HUES64 (cell line): Measurements from ENCODE around the gene MOV10L1.

Experiments used
- H3K27ac ChIP-seq: 2 replicates; pipeline ENCODE4 v1.7.0; 2013; ENCODE audit warnings: low read depth, low read length, inconsistent platforms
- H3K27me3 ChIP-seq: 2 replicates; pipeline ENCODE4 v1.6.1; 2013; ENCODE audit warnings: mild to moderate bottlenecking, low read length; ENCODE audit not compliant: insufficient read depth
- H3K36me3 ChIP-seq: 2 replicates; pipeline ENCODE4 v1.6.1; 2013; ENCODE audit warnings: mild to moderate bottlenecking, low read length; ENCODE audit not compliant: insufficient read depth
- H3K4me1 ChIP-seq: 2 replicates; pipeline ENCODE4 v1.6.1; 2013; ENCODE audit warnings: mild to moderate bottlenecking, low read length, moderate library complexity; ENCODE audit not compliant: insufficient read depth
- H3K4me3 ChIP-seq: 2 replicates; pipeline ENCODE4 v1.5.1; 2013; ENCODE audit warnings: mild to moderate bottlenecking, low read length, moderate library complexity
- H3K9ac ChIP-seq: 2 replicates; pipeline ENCODE4 v1.6.1; 2013; ENCODE audit warnings: mild to moderate bottlenecking, low read depth, low read length
- H3K9me3 ChIP-seq: 2 replicates; pipeline ENCODE4 v1.6.1; 2013; ENCODE audit warnings: low read depth, low read length; ENCODE audit not compliant: insufficient read depth
- WGBS: fragments of 150-250, 120-280 bp; methylation state at CpG from one replicate; pipeline ENCODE4 v1.1.7; 2013; ENCODE audit warnings: missing lambda C conversion rate; 5-methylcytosine and 5-hydroxymethylcytosine counted together

MOV10L1 gene

DNA sequence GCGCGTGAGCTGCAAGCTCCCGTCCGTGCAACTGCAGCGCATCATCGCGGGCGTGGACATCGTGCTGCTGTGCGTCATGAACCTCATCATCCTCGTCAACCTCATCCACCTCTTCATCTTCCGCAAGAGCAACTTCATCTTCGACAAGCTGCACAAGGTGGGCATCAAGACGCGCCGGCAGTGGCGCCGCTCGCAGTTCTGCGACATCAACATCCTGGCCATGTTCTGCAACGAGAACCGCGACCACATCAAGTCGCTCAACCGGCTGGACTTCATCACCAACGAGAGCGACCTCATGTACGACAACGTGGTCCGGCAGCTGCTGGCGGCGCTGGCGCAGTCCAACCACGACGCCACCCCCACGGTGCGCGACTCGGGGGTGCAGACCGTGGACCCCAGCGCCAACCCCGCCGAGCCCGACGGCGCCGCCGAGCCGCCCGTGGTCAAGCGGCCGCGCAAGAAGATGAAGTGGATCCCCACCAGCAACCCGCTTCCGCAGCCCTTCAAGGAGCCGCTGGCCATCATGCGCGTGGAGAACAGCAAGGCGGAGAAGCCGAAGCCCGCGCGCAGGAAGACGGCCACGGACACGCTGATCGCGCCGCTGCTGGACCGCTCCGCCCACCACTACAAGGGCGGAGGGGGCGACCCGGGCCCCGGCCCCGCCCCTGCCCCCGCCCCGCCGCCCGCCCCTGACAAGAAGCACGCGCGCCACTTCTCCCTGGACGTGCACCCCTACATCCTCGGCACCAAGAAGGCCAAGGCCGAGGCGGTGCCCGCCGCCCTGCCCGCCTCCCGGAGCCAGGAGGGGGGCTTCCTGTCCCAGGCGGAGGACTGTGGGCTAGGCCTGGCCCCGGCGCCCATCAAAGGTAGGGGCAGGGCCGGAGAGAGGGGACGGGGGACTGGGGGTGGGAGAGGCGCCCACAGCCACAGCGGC is 88.0 kb downstream of the MOV10L1 start:
- Histone ChIP-seq H3K4me1 (no peaks in the 10 kb centered on the region), H3K9me3 (no peaks in the 10 kb centered on the region), H3K27me3 (no peaks in the 10 kb centered on the region), H3K4me3 (no peak overlapping the region), H3K36me3 (no peaks in the 10 kb centered on the region), H3K9ac (no peak overlapping the region), H3K27ac (no peak overlapping the region)
- WGBS = 95% methylated on average over 98 of the region's 98 CpGs

DNA sequence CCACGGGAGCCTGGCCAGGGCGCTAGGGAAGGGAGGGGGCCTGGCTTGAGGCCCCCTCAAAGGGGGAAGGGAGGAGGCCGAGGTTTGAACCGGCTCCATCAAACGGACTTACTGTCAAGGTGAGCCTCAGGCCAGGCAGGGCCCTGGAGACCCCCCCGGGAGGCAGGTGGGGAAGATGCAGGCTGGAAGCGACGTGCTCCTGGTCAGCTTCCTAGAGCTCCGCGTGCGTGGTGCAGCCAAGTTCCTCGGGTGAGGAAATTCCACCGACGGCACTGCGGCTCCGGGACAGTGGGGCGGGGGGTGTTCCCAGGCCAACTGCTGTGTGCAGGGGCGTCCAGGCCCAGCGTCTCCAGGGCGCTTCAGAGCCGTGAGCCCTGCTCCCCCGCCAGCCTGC is 88.7 kb downstream of the MOV10L1 start:
- no peak overlapping the region for H3K9ac ChIP-seq
- no peak overlapping the region for H3K4me3 ChIP-seq
- WGBS = 90% methylated on average over 22 of the region's 22 CpGs
- H3K36me3 ChIP-seq = no peaks in the 10 kb centered on the region
- no peaks in the 10 kb centered on the region for H3K9me3 ChIP-seq
- H3K27ac ChIP-seq = no peak overlapping the region
- no peaks in the 10 kb centered on the region for H3K4me1 ChIP-seq
- H3K27me3 ChIP-seq = no peaks in the 10 kb centered on the region

DNA sequence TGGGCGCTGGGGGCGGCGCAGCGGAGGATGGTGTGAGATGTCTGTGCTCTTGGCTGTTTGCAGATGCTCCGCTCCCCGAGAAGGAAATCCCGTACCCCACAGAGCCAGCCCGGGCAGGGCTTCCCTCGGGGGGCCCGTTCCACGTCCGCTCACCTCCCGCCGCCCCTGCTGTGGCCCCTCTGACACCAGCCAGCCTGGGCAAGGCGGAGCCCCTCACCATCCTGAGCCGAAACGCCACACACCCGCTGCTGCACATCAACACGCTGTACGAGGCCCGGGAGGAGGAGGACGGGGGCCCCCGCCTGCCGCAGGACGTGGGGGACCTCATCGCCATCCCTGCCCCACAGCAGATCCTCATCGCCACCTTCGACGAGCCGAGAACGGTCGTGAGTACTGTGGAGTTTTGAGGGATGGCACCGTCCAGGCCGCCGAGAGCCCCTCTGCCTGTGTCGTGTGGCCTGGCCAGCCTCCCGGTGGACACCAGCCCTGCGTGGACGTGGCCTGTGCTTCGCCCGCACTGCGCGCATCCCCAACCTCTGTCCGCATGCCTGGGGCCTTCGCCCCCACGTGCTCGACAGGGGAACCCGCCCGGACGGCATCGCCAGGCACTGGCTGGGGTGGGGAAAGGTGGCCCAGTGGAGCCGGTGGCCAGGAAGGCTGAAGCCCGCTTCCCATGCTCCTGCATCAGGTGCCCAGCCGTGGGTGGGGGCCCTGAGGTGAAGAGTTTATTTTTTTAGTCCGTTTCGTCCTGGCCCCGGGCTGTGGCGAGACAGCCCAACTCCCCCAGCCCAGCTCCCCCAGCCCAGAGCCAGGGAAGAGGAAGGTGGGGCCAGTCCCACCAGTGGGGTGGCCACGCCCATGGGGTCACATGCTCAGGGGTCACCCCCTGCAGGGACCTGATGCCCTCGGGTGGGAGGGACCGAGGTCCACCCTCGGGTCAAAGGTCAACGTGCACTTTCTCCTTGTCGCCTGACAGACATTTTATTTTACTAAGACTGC is 89.4 kb downstream of the MOV10L1 start:
- Histone ChIP-seq H3K36me3 (no peaks in the 10 kb centered on the region), H3K9ac (no peak overlapping the region; the same call in 1 of the 2 replicates), H3K27ac (no peak overlapping the region), H3K27me3 (peaks cover 3% of the 10 kb centered on the region; the same call in 1 of the 2 replicates), H3K9me3 (no peaks in the 10 kb centered on the region), H3K4me1 (peaks cover 3% of the 10 kb centered on the region), H3K4me3 (no peak overlapping the region)
- 93% methylated on average over 62 of the region's 64 CpGs for WGBS

DNA sequence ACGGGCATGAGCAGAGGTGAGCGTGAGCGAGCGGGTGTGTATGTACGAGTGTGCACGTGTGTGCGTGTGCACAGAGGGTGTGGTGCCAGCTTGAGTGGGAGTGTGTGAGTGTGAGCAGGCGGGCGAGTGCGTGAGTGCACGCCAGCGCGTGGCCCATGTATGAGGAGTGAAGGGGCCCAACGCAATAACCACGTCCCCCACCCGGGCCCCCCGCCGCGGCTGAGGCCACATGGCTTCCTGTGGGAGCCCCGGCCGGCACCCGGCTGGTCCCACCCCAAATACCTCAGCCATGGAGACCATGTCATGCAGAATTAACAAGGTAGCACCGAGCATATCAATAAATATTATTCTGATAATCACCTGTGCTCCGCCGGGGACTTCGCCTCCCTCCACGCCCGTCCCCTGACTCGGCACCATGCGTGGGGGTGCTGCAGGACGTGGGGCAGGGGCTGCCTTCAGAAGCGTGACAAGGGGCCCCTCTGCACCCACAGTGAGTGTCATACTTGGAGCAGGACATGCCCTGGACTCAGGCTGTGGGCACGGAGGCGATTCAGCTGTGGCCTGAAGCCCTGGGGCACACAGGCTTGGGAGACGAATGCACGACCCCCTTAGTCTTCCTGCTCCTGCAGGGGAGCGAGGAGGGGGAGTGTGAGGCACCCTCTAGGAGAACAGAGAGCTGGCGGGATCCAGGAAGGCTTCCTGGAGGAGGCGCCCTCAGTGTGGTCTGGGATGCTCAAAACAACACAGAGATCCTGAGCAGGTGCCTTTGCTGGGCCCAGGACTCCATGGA is 90.3 kb downstream of the MOV10L1 start:
- no peak overlapping the region for H3K4me3 ChIP-seq
- no peak overlapping the region for H3K9ac ChIP-seq
- H3K9me3 ChIP-seq = no peaks in the 10 kb centered on the region
- 95% methylated on average over 39 of the region's 39 CpGs for WGBS
- H3K27me3 ChIP-seq = peaks cover 13% of the 10 kb centered on the region
- H3K4me1 ChIP-seq = peaks cover 7% of the 10 kb centered on the region
- H3K36me3 ChIP-seq = no peaks in the 10 kb centered on the region
- no peak overlapping the region for H3K27ac ChIP-seq

DNA sequence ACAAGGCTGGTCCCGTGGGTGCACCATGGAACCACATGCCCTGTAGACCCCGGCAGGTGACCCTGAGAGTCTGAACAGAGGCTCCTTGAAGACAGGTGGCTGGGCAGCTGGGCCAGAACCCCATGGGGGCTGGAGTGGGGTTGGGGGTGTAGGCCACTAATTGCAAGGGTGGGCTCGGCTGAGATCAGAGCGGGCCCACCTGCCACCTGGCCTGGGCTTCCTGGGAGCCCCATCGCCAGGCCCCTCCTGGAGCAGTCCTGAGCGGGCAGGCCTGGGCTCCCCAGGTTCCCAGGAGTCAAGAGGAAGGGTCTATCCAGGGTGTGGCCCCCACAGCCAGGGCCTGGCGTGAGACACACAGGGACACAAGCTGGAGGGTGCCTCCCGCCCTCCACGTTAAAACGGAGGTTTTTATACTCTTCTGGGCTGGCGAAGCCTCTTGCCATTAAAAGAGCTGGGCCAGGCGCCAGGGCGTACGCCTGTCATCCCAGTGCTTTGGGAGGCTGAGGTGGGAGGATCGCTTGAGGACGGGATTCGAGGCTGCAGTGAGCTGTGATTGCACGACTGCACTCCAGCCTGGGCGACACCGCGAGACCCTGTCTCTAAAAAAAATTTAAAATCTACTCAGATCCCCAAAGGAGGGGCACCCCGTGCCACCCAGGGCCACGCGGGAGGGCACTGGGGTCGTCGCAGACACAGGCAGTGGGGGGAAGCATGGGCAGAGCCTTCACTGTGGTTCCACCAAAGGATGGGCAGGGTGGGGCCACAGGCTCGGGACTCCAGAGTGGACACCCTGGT is 91.1 kb downstream of the MOV10L1 start:
- H3K27ac ChIP-seq = no peak overlapping the region
- H3K27me3 ChIP-seq = peaks cover 17% of the 10 kb centered on the region
- no peaks in the 10 kb centered on the region for H3K9me3 ChIP-seq
- WGBS = 94% methylated on average over 27 of the region's 27 CpGs
- no peak overlapping the region for H3K9ac ChIP-seq
- no peak overlapping the region for H3K4me3 ChIP-seq
- H3K4me1 ChIP-seq = peaks cover 7% of the 10 kb centered on the region
- H3K36me3 ChIP-seq = no peaks in the 10 kb centered on the region

DNA sequence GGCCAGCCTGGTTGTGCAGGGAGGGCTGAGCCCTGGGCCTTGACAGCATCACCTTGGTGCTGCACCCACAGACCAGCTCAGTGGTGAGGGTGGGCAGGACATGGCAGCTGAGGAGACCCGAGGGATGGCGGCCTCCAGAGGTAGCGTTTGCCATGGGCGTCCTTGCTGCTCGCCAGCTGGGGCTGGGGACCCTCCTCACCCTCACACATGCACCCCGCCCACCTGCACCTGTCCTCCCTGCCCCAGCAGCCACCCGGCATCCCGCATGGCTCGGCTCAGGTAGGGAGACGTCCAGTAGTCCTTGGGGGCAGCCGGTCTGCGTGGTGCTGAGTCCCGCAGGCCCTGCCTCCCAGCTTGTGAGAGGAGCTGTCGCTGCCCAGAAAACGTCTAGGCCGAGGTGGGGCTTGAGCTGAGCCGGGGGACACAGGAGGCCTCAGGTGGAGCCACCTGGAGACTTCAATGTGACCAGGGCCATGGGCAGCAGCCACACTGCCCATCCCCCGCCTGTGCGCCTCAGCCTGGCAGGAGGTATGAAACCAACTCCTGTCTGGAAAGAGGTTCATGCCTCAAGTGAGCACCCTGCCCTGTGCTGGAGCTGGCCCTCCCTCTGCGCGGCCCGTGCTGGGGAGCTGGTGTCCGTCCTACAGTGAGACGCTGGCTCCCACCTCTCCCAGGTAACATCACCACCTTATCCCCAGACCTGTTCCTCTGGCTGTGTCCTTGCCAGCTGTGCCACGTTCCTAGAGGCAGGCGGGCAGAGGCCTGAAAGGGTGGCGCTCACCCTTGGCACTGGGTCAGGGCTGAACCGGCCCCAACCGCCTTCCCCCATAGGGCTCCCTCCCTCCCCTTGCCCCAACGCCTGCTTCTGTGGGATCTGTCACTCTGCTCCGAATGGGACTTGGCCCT is 92.6 kb downstream of the MOV10L1 start:
- WGBS = 91% methylated on average over 31 of the region's 31 CpGs
- Histone ChIP-seq H3K9ac (no peak overlapping the region), H3K27ac (no peak overlapping the region), H3K27me3 (peaks cover 17% of the 10 kb centered on the region), H3K4me3 (no peak overlapping the region), H3K4me1 (peaks cover 7% of the 10 kb centered on the region), H3K9me3 (no peaks in the 10 kb centered on the region), H3K36me3 (no peaks in the 10 kb centered on the region)

DNA sequence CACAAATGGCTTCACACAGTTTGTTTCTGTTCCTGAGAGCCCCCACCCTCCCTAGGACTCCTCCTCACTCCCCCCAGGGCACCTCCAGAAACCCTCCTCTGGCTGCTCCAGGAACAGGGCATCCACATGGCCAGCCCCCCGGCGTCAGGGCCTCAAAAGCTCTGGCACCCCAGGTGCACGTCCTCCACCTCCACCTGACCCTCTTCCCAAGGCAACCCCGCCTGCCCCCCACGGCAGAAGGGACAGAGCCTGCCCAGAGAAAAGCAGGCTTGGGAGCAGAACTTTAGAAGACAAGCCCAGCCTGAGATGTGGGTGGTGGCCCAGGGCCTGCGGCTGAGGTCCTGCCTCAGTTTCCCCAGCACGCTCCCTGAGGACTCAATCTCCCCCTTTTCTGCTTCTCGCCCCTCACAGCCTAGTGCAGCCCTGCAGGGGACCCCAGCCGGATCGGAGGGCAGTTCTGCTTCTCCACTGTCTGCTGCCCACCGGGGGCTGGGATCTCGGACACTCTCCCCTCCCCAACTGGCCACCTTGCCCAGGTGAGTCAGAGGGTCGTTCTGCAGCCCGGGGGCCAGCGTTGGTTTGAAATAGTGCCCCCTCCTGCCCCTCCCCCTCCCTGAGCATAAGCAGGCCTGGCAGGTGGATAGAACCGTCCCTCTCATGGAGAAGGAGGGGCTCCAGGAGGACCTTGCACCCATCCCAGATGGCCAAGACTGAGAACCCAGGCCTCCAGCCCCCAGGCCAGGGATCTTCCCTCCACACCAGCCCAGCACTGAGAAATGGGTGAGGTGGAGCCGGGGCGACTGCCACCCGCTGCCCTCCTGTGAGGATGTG is 93.5 kb downstream of the MOV10L1 start:
- WGBS = 87% methylated on average over 19 of the region's 19 CpGs
- H3K9me3 ChIP-seq = no peaks in the 10 kb centered on the region

DNA sequence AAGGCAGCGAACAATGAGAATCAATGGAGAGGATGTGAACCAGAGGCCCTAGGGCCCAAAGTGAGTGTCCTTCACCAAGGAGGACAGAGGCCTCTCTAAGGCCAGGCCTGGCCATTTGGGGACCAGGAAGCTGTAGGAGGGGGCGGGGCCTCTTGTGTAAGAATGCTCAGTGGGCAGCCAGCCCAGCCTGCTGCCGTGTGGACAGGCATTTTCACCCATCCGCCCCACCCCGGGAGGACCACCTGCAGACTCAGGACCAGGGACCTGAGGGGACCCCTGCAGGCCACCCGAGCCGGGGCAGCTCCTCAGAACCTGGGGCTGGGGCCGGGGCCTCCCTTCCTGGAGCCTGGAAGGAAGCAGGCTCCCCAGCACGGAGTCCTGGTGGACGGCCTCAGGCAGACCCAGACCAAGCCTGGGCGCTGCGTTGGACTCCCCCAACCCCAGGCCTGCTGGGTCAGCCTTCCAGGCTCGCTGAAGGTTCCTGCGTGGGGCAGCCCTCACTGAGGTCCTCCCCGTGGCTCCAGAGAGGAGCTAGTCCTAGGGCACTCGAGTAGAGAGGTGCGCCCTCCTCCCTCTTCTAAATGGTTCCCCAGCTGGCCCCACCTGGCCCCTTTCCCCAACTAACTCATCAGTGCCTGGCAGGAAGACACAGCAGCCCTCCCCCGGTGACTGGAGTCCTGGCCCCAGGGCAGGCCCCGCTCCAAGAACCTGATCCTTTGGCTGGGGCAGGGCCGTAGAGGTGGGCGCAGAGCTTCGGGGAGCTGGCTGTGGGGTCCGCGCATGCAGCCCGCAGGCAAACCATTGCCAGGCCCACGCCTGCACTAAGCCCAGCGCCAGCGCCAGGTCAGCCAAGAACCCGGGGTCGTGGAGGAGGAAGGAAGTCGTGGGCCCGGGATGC is 94.4 kb downstream of the MOV10L1 start:
- H3K27ac ChIP-seq = no peak overlapping the region
- H3K27me3 ChIP-seq = peaks cover 17% of the 10 kb centered on the region
- 51% methylated on average over 32 of the region's 32 CpGs for WGBS
- H3K4me1 ChIP-seq = peaks cover 7% of the 10 kb centered on the region
- H3K36me3 ChIP-seq = no peaks in the 10 kb centered on the region
- peak overlapping the region; percentile 79 for H3K4me3 ChIP-seq
- peak overlapping the region; percentile 62; the same call in 1 of the 2 replicates for H3K9ac ChIP-seq
- H3K9me3 ChIP-seq = no peaks in the 10 kb centered on the region

More for the DNA sequence above, 93.5 kb downstream of the MOV10L1 start:
- no peak overlapping the region for H3K4me3 ChIP-seq
- peaks cover 17% of the 10 kb centered on the region for H3K27me3 ChIP-seq
- no peak overlapping the region for H3K9ac ChIP-seq
- no peak overlapping the region for H3K27ac ChIP-seq
- peaks cover 7% of the 10 kb centered on the region for H3K4me1 ChIP-seq
- no peaks in the 10 kb centered on the region for H3K36me3 ChIP-seq
